ENCODE results near the gene RACK1. TPM values are rescaled to one million over a fixed set of nuclear protein-coding genes. Genes with fewer than 3 reads are reported as not detected.
"Not testable (repeated sequence)": the region's sequence is repeated elsewhere in the genome, so short reads cannot be mapped to it uniquely, and the experiment has no call there.

Gene RACK1
- total RNA-seq, 1 donor from 2014 or later = 1,262 TPM

DNA sequence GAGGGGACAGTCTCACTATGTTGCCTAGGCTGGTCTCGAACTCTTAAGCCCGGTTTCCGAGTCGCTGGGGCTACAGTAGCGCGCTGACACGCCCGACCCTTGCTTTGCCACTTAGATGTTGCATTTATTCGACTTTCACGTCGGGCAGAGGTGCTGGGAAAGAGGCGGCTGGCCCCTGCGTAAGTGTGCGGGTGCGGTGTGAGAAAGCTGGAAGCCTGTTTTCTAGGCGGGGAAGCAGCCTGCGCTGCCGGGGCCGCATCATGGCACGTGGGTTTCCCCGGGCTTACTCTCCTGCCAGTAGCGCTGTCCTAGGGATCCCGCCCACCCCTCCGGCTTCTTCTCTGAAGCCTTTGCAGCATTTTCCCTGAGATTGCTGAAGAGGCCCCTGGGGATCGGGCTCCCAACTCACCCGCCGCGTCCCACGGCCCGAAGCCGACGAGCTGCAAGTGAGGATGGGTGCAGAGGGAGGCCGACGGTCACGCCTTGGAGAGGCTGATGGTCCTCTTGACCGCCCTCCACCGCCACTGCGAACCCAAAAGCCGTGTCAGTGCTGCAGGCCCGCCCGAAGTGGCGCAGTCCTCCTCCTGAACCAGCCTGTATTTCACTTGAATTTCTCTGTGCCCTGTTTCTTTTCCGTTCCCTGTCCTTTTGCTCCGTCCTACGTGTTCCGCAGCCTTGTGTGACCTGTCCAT, 26.4 kb downstream of the RACK1 start:
- no peak for DNase-seq (ENCODE audit: low spot score)

DNA sequence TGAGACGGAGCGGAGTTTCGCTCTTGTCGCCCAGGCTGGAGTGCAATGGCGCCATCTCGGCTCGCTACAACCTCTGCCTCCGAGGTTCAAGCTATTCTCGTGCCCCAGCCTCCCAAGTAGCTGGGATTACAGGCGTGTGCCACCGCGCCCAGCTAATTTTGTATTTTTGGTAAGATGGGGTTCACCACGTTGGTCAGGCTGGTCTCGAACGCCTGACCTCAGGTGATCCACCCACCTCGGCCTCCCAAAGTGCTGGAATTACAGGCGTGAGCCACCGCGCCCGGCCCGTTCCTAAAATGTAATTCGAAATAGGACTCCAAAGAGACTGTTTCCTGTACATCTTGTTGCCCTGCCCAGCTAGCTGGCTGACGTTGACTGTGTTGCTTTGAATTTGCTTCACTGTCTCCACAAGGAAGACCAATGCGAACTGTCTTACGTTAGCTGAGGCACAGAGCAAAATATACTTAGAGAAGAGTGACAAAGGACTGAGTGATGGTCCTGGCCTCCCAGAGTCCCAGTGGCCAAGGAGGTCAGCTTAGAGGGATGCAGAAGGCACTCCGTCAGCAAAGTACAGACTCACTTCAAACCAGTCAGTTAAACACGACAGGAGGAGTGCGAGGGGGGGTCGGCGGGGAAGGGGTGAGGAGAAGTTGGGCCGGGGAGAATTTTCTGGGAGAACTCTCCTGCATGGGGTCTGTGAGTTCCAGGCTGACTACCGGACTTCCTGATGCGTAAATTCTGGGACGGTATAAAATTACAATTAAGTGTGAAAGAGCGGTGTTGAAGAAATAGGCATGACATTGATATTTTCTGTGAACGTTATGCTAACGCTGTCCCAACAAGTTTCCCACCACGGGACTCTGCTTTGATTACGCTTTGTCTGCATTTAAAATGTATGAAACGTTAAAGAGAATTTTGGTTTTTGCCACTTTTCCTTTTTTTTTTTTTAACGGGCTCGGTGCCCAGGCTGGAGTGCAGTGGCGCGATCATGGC, 27.4 kb downstream of the RACK1 start:
- no peak for DNase-seq (ENCODE audit: low spot score)

DNA sequence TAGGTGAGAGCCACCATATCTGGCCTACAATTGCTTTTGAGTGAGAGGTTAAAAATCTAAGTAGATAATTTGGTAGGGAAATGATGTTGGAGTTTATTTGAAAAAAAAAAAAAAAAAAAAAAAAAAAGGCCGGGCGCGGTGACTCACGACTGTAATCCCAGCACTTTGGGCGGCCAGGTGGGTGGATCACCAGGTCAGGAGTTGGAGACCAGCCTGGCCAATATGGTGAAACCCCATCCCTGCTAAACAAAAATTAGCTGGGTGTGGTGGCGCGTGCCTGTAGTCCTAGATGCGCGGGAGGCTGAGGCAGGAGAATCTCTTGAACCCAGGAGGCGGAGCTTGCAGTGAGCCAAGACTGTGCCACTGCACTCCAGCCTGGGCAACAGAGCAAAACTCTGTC, 29.5 kb downstream of the RACK1 start:
- DNase-seq (ENCODE audit: low spot score) = not testable (repeated sequence)

DNA sequence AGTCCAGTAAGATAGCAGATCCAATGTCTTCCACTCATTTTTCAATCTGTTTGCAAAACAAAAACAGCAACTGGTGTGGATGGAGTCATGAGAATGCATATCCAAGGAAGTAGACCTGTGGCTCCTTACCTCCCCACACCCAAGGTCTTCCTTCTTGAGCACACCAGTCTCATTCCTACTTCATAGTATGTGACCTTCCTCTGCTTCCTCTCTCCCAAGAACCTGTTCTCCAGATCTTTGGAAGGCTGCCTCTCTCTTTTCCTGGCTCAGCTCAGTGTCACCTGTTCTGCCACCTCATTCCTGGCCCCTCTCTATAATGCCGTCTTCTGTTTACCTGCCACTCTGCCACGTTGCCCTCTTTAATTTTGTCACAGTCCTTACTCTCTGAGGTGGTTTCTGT, 30.8 kb downstream of the RACK1 start:
- DNase-seq (ENCODE audit: low spot score) = no peak

DNA sequence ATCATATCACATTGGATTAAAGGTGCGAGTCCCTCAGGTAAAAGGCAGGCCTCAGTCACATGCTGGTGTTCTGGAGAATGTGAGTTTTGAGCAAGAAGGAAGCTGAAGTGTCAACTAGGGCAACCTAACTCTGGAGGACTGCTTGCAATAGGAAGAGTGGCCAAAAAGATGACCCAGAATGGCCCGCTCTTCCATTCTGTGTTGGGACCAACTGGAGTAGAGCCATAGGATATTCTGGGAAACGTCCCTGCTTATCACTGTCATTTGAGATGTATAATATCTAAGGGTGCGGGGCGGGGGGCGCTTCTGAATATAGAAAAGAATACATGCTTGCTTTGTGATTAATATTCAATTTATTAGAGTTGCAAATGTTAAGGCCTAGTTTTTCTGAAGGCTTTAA, 31.6 kb downstream of the RACK1 start:
- DNase-seq (ENCODE audit: low spot score) = no peak

DNA sequence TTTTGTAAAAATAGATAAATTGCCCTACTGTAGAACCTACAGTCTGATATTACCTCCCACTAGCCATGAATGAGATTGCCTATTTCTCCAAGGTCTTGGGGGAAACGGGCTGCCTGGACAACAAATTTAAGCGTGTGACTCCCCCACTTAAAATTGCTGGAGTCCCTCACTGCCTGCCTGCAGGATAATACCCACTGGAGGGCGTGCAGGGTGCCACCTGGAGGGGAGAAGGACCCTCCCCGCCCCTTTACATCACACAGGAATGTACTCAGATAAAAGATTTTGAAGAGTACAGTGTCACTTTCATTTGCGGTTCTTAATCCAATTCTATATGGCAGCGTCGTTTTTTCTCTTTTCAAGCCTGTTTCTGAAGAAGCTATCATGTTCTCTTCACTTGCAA, 32.5 kb downstream of the RACK1 start:
- no peak for DNase-seq (ENCODE audit: low spot score)

DNA sequence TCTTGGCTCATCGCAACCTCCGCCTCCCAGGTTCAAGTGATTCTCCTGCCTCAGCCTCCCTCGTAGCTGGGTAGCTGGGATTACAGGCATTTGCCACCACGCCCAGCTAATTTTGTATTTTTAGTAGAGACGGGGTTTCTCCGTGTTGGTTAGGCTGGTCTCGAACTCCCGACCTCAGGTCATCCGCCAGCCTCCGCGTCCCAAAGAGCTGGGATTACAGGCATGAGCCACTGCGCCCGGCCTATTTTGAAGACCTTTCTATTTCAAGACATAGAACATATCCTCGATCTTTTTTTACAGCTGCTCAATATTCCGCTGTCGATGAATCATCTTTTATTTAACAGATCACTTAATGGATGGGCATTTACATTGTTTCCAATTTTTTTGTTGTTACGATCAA, 33.0 kb downstream of the RACK1 start:
- DNase-seq (ENCODE audit: low spot score) = not testable (repeated sequence)

DNA sequence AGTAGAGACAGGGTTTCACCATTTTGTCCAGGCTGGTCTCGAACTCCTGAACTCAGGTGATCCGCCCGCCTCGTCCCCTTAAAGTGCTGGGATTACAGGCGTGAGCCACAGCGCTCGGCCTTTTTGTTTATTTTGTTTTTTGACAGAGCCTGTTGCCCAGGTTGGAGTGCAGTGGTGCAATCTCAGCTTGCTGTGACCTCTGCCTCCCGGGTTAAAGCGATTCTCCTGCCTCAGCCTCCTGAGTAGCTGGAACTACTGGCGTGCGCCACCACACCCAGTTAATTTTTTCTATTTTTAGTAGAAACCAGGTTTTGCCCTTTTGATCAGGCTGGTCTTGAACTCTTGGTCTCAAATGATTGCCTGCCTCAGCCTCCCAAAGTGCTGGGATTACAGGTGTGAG, 33.6 kb downstream of the RACK1 start:
- DNase-seq (ENCODE audit: low spot score) = not testable (repeated sequence)

DNA sequence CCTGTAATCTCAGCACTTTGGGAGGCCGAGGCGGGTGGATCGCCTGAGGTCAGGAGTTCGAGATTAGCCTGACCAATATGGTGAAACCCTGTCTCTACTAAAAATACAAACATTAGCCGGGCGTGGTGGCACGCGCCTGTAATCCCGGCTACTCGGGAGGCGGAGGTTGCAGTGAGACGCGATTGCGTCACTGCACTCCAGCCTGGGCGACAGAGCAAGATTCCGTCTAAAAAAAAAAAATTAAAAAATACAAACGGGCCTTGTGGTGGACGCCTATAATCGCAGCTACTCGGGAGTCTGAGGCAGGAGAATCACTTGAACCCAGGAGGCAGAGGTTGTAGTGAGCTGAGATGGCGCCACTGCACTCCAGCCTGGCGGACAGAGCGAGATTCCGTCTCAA, 34.7 kb downstream of the RACK1 start:
- not testable (repeated sequence) for DNase-seq (ENCODE audit: low spot score)

DNA sequence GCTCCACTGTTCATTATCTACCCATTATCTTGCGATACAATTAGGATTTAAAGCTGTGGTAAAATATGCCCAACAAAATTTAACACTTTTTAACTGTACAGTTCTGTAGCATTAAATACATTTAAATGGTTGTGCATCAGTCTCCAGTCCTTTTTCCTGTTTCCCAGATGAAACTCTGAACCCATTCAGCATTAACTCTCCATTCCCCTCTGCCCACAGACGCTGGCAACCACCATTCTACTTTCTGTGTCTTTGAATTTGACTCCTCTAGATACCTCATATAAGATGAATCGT, 35.8 kb downstream of the RACK1 start:
- no peak for DNase-seq (ENCODE audit: low spot score)

DNA sequence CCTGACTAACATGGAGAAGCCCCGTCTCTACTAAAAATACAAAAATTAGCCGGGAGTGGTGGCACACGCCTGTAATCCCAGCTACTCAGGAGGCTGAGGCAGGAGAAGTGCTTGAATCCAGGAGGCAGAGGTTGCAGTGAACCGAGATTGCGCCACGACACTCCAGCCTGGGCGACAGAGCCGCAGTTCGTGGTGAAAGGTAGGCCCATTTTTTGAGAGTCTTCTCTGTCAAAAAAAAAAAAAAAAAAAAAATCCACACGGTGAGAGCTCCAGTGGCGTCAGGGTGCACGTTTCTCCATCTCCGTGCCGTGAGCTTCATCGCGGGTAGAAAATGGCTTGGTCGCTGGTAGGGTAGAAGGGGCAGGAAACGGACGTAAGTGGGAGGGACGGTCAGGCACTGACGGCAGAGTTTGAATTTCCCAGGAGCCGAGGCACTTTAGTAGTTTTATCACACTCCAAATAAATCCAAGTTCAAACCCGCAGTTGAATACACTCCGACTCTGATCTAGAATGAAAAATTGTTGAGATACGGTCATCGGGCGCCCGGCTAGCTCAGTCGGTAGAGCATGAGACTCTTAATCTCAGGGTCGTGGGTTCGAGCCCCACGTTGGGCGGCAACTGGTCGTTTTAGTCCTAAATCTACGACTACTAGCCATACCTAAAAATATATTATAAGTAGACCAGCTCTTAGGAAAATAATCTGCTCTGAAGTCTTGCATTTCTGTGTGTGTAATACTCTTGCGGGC, 36.3 kb downstream of the RACK1 start:
- DNase-seq (ENCODE audit: low spot score) = no peak

DNA sequence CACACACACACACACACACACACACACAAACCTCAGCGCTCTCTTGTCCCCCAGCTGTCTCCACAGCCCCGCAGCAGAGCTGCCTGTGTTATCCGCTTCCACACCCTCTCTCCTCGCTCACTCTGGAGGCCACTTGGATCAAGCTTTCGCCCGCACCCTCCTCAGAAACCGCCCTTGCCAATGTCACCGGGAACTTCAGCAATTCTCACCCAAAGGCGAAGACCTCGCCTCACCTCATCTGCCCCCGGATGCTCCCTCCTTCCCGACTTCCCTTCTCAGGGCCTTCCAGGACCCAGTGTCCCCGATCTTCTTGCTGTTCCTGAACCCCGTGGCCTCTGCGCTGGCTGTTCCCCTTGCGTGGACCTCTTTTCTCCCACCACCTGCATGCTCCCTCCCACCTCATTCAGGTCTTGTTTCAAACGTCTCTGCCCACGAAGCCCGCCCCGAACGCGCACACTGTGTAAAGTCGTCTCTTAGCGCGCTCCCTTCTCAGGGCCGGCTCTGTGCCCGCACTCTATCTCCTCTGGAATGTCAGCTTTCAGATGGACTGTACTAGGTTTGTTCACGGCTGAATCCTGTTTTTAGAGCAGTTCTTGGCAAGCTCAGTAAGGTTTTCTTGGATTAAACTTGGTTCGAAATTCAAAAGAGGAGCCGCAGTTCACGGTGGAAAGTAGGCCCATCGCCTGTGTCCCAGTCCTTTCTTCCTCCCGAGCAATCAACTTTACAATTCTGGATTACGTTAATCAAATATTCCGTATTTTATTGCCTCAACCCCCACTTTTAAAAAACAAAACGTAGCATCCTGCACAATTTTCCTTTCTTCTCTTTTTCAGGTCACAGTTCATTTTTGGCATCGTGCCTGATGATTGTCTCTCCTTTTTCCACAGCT, 37.7 kb downstream of the RACK1 start:
- no peak for DNase-seq (ENCODE audit: low spot score)

DNA sequence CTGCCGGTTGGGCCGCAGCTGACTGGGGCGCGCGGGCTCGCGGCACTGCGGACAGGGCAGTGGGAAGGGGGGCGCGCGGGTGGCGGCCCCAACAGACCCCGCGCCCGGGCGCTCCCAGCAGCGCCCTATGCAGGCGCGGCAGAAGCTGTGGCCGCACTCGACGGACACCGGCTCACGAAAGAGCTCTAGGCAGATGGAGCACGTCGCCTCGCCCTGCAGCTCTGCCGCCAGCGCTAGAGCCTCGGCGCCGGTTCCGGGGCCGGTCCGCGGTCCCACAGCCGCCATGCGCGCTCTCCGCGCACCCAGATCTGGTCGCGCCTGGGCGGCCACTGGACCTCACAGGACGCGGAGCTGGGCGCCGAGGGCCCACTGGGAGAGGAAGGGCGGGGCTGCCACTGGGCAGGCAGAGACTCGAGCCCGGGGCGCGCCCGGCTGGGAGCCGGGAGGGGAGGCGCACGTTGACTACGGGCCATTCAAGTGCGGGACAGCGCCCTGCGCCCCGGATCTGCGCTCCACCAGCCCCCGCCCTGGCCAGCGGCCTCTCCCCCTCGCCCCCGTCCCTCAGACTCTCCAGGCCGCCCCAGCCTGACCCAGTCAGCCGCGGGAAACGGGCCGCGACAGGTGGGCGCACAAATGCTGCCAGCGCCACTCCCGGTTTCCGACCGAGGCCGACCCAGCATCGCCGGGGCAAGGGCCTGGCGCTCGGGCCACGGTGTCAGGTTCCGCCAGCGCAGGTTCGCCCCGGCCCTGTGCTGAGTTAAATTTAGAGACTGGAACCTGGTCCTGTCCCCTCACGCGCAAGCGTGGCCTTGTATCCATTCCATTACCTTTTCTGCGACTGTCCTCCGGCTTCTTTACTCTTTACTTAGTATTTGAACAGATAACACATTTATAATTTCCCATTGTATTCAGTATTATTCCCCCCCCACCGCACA, 38.6 kb downstream of the RACK1 start, which contains the start of gene TRIM7:
Gene TRIM7, minus strand, starts transcription at position 371 of the 935 bp plus-strand sequence. Its CDS starts 86 bp downstream, at position 285.
- DNase-seq (ENCODE audit: low spot score) = no peak

DNA sequence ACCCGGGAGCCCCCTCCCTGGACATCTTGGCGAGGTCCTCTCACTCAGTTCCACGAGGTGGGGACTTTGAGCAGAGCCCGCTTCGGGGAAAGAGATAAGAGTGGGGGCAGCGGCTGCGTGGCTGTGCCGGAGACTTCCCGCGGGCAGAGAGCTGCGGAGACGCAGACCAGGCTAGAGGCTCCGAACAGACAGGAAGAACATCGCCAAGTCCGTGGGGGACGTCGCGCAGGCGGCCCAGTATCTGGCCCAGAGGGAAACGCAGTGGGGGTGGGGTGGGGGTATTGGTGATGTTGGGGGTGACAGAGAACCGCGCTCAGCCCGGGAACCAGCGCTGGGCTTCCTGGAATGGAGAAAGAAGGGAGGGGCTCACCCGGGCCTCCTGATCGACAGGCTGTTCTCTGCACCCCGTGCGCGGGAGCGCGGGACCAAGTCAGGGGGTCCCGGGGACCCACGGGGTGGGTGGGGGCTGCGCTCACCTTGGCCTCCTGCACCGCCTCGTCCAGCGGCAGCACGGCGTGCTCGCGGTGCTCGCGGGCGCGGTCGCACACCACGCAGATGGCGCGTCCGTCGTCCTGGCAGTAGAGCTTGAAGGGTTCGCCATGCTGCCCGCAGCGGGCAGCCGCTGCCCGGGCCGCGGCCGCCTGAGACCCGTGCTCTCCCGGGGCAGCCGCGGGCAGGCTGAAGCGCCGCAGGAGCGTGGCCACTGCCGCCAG, 39.4 kb downstream of the RACK1 start:
- DNase-seq (ENCODE audit: low spot score) = no peak

DNA sequence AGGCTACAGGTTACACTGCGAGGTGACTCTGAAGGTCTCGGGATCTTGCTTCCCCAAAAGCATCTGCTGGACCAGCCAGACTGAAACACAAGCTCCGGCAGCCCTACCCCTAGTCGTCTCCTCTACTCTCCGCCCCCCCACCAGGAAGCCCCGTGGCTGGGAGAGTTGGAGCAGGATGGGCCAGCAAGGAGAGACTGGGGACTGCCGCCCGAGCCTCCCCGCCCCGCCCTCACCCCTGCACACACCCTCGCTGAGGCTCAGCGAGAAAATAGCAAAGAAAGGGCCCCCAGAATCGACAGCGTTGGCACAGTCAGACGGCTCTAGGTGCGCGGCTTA, 40.0 kb downstream of the RACK1 start:
- no peak for DNase-seq (ENCODE audit: low spot score)

DNA sequence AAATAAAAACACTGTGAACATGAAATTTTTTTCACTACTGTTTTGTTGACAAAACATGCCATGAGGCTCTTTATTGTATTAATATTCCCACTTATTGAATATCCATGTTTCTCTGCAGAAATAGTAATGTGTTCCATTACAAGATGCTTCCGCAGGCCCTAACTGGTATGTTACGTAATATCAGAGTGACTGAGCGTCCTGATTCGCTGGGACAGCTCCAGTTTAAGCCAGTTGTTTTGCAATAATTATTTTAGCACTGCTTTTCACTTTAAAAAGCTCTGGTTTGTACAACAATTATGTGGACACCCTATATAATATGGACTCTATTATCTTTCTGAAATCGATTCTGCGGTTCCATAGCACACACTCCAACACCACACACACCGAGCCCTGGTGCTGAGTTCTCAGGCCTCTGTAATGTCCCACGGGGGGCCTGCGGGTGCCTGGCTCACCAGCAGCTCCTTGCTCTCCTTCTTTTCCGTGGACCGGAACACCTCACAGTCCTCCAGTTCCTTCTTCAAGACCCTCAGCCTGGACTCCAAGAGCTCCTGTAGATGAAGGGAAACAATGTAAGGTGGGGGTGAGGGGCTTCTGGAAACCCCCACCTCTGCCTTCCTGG, 40.5 kb downstream of the RACK1 start:
- DNase-seq (ENCODE audit: low spot score) = no peak

DNA sequence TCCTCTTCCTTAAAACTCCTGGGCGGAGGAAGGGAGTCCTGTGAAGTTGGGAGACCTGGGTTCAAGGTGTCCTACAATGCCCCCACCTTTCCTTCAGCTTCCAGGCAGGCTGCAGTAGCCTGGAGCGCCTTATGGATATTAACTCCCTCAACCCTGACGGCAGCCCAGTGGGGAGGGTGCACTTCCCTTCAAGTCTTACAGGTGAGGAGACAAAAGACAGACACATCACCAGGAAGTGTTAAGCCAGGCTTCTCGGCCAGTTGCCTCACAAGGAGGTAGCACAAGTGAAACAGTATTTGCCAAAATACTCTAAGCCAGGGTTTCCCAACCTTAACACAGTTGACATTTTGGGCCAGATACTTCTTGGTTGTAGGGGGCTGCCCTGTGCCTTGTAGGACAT, 42.9 kb downstream of the RACK1 start:
- no peak for DNase-seq (ENCODE audit: low spot score)

DNA sequence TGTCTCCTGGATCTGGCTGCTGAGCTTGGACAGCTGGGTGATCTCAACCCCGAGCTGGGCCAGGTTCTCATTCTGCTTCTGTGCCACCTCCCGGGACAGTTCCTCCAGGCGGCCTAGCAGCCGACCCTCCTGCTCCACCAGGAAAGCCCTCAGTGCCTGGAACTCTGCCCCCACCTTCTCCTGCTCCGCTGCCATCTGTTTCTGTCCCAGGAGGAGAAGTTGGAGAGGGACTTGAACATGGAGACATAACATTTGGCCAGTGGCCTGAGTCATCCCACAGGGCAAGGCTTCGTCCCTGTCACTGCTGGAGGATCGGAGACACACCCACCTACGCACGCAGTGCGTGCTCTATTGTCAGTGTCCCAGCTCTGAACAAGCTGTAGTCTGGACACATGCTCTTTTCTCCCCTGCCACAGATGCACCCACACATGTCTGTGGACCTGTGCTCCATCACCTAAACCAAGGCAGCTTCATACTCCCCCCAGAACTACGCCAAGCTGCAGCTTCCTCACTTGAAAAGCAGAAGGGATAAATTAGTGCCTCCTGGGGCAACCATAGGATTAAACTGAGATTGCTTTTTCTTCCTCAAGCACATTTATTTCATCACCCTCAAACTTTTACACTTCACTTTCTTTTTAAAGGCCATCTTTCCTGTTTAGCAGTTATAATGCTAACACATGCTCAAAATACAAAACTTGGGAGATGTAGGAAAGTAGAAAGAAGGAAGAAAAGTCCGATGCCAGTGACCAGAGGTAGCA, 43.6 kb downstream of the RACK1 start:
- DNase-seq (ENCODE audit: low spot score) = no peak

Data from mesenteric fat pad (tissue), 1 donor.